Activated naive CD4-positive, alpha-beta T cell treated with anti-CD3 and anti-CD28 coated beads, Interleukin-2, amount 50 U/mL, for 16 hours (primary cell): ENCODE data around the gene BRINP3.
"Not testable (repeated sequence)": the region's sequence is repeated elsewhere in the genome, so short reads cannot be mapped to it uniquely, and the experiment has no call there.

Experiments used
- DNase-seq: peaks from one replicate; pipeline ENCODE4 v3.0.0-alpha.2; 2020

BRINP3 gene

DNA sequence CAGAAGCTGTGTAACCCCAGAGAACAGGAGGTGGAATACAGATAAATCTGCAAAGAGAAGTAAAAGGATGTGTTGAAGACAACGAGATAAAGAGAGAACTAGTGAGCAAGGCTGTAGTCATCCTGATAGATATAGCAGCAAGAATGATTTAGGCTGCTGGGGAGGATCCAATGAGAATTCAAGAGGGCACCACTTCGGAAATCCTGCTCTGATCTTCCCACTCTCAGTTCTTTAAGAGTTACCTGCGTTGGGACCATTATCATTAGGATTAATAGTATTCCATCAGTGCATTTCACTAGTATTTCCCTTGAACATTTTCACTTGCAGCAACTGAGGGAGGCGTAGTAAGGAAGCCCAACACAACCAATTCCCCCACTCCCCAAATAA lies at the start of gene BRINP3:
TSS of gene BRINP3 (minus strand) at position 103 of the 387 bp plus-strand sequence.
- DNase-seq, result no peak

DNA sequence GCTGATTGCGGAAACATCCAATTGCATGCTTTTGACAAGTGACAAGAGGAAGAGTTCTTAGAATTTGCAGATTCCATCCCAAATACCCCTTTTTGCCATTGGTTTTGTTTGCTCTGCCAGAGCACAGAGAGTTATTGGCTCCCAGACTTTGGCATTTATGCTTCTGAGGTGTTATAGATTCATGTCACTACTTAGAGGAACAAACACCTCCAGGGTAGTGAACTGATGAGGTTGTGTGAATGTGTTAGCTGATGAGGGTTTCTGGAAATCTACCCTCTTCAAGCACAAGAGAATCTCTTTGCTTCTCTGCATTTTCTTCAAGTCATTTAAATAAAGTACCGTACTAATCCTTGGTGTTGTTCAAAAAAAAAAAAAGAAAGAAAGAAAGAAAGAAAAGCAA lies 33.9 kb upstream of the BRINP3 start:
- no peak for DNase-seq

- no peak for DNase-seq
Observed at GRCh38 chr1:190507357-190507756, 29.7 kb upstream of the BRINP3 start.

GRCh38 chr1:190504539-190504938 lies 26.9 kb upstream of the BRINP3 start:
- DNase-seq, result not testable (repeated sequence)

- DNase-seq, result no peak
Observed at GRCh38 chr1:190497565-190497964, 19.9 kb upstream of the BRINP3 start.

- DNase-seq, result no peak
Observed at GRCh38 chr1:190494451-190494850, 16.8 kb upstream of the BRINP3 start.

GRCh38 chr1:190491404-190491803 lies 13.7 kb upstream of the BRINP3 start:
- DNase-seq, result no peak

DNA sequence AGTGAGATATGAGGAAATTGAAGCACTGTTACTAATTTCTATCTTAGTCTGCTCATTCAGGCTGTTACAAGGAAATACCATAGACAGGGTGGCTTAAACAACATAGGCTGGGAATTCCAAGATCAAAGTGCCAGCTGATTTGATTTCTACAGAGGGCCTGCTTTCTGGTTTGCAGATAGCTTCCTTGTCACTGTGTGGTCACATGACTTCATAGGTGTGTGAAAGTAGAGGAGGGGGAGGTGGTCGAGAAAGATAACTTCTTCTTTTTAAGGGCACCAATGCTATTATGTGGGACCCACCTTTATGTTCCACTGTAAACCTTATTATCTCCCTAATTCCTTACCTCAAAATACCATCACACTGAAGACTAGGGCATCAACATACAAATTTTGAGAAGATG lies 6.4 kb upstream of the BRINP3 start:
- DNase-seq, result no peak

DNA sequence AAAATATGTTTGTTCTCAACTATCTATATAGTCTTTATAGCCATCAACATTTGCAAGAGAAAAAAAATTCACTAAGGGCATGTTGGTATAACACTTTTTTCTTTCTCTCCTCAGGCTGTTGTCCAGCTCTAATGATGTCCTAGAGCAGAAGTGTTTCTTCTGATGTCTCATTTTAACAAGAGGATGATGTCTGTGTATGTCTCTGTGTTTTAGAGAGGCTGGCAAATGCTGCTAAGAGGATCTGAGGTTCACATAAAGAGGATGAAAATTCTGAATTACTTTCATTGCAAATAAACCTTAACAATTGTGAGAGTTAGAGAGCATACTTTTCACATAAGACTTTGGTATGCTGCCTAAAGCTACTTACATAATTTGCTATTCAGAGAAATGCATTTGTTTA lies 2.6 kb upstream of the BRINP3 start:
- DNase-seq, result no peak

- no peak for DNase-seq
Observed at GRCh38 chr1:190479516-190479915, 1.9 kb upstream of the BRINP3 start.

DNA sequence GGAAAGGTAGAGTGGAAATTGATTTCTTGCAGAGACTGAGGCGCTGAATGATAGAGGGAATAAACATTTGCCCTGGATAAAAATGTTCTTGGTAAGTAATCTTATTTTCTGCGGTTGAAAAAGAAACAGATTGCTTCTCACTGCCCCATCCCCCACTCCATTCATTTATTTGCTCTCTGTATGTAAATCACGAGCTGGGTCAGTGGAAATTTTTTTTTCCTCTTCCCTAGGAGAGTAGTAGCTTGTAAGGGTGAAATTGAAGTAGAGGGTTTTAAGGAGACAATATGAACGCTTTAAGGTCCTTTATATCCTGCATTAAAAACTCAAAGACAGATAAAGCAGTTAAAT lies 1.4 kb upstream of the BRINP3 start:
- no peak for DNase-seq

DNA sequence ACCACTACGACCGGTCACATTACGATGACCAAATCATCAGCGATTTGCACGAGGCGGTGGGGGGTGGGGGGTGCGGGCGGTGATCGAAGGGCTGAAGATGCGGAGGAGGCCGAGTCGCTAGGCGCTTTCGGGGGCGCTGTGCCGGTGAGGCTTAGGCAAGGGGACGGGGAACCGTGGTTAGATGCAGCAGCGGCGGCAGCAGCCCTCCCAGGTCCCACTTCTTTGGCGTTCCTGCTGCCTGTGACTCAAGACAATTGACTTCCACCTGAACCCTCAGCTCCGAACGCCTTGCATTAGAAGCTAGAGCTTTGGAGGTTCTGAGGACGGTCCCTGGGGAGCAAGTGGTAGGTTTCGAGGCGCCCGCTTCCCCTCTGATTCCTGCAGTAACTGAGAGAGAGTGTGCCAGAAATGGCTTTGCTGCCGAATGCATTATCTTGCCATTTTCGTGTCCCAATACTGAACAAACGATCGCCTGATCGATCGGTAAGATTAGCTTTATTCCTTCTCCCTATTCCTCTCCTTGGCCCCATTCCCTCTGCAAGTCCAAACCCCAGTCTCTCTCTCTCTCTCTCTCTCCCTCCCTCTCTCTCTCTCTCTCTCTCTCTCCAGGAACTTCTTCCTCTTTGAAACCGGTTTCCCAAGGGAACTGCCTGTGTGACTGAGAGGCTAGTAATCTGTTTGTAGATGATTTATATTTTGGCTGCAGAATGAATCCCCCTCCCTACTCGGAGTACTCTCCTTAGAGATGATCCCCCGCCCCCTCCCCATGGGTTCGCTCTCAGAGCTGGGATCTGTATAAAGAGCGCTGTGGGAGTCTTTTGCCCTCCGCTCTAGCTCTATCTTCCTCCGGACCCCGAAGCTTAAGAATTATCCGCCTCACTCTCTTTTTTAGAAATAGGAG lies 735 bp upstream of the BRINP3 start:
- no peak for DNase-seq

GRCh38 chr1:190476806-190477205 lies 858 bp downstream of the BRINP3 start:
- no peak for DNase-seq

- no peak for DNase-seq
Observed at GRCh38 chr1:190476321-190476720, 1.3 kb downstream of the BRINP3 start.

- no peak for DNase-seq
Observed at GRCh38 chr1:190475421-190476141, 2.1 kb downstream of the BRINP3 start.

DNA sequence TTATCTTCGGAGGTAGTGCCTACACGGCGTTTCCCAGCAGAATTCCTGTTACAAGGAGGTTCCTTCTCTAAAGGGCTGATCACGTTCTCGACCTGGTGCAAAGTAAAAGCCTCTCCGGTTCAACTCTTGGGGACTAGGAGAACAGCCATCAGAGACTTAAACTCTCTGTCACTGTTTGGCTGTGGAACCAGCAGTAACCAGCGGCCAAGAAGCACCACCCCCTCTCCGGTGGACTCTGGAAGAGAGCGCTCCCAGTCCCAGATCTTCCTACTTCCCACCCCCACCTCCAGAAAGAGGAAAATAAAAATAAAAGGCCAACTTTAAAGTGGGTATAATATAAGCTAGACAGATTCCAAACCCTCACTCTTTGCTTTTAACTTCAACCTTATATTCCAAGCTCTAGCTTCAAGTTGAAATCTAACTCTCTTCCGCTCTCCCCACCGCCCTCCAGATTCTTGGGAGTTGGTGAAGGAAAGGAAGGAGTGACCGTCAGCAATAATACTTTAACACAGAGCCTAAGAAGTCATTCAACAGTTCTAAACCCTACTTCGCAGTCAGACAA lies 2.9 kb downstream of the BRINP3 start:
- DNase-seq, result no peak

DNA sequence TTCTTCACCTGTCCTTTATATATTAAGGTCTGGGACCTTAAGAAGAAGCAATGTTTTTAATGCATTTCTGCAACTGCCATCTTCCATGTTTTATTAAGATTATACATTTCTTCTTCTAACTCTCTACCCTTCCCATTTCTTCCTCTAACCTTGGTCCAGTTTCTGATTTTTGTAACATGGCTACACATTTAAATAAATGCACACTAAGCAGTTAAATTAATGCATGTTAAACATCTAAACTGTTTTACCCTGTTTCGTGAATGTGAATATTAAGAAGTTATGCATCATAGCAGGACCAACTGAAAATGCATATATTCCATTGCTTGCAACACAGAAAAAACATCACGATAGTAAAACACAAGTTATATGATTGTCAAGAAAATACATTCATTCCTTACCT lies 3.7 kb downstream of the BRINP3 start:
- no peak for DNase-seq

DNA sequence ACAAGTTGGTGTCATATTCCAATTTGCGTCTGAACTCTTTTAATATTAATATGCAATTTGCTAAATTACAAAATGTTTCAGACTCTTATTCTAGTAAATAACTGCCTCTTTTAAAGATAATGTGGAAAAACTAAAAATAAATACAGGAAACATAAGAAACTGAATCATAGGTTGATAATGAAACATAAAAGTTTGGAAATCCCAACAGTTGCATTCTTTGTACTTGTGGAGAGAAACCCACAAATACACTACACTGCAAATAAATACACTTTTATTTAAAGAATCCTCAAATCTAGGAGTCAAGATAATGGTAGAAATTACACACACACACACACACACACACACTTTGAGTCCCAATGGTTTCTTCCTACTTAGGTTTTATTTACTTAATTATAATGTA lies 5.2 kb downstream of the BRINP3 start:
- DNase-seq, result no peak

DNA sequence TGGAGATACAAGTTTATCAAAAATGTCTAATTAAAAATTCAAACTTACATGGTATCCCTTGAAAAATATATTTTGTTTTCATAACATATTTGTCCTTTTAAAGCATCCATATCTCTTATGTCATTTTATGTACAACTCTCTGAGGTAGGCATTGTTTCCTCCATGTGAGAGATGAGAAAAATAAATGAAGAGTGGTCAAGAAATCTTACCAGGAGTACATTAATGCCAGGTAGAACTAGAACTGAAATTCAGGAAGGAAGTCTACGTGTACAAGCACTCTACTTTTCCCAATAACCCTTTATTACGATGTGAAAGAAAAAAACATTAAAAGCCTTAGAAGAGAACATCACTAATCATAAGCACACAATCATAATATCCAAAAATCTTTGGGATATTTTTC lies 5.6 kb downstream of the BRINP3 start:
- no peak for DNase-seq

DNA sequence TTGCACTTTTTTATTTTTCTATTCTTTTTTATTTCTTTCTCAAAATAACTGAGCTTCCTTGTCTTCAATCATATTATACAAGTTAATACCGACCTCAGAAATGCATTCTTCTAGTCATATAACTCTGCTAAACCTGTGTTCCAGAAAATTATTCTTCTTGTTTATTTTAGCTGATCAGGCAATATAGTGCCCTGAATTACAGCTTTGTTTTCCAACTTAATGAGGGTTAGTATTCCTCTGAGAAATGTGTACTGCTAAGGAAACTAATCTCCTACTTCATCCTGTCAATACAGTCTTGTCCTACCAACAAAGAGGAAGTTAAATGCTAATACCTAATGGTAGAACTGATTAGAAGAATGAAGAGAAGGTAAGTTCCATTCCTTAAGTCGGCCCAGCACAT lies 13.0 kb downstream of the BRINP3 start:
- DNase-seq, result no peak

- DNase-seq, result no peak
Observed at GRCh38 chr1:190456129-190456528, 21.5 kb downstream of the BRINP3 start.

- DNase-seq, result no peak
Observed at GRCh38 chr1:190455631-190456030, 22.0 kb downstream of the BRINP3 start.

- no peak for DNase-seq
Observed at GRCh38 chr1:190453550-190453949, 24.1 kb downstream of the BRINP3 start.

- DNase-seq, result no peak
Observed at GRCh38 chr1:190452272-190452848, 25.3 kb downstream of the BRINP3 start.
